Body of pancreas (tissue), 4 donors: ENCODE data around the gene ENHO.

Experiments
- CTCF ChIP-seq, 7 experiments: fragments of 450-650 bp in 4 of 7; fragments of 200-600 bp in 3 of 7; sonication (generic) in 3 of 7; IDR thresholded peaks; one replicate each; pipeline ENCODE4 v1.5.1; 2016 to 2019; ENCODE audit warnings: antibody characterized with exemption in 7 of 7
- POLR2A ChIP-seq, 3 donors: fragments of 450-650 bp; IDR thresholded peaks; one replicate each; pipeline ENCODE4 v1.6.1; 2016; ENCODE audit warnings: antibody characterized with exemption in 3 of 3, mild to moderate bottlenecking in 2 of 3

GRCh38 chr9:34522971-34523797, at the start of gene ENHO:
- peak in 2 of 7 experiments; percentile 16 to 41 for TF ChIP-seq CTCF (IDR thresholded peaks at IDR 0.05)
- TF ChIP-seq POLR2A (IDR thresholded peaks at IDR 0.05), result peak in 1 of 3 donors; percentile 19
